ENCODE results near the gene DONSON. TPM values are rescaled to one million over a fixed set of nuclear protein-coding genes. Genes with fewer than 3 reads are reported as not detected.

Gene DONSON
- total and polyA plus RNA-seq, 2 of the 13 experiments (the other 11 are each of a cell fraction or from before 2014, with no cell fraction given), result 35.4 to 63.6 TPM

- TF ChIP-seq ZFY (CRISPR knock-in tag; IDR thresholded peaks at IDR 0.05), result peak; percentile 8; the same call in 1 of the 2 replicates
- no peak for TF ChIP-seq MAFF (IDR thresholded peaks at IDR 0.05; ENCODE audit: low read depth, low read length)
- TF ChIP-seq ASH2L (IDR thresholded peaks at IDR 0.05; ENCODE audit: insufficient read length, low read depth, low read length), result peak; percentile 61
- TF ChIP-seq BORCS8-MEF2B (CRISPR knock-in tag; IDR thresholded peaks at IDR 0.05), result 0 out of 2 replicates have a peak, but pooled peaks have one; percentile 14
- 0 out of 2 replicates have a peak, but pooled peaks have one; percentile 3 for TF ChIP-seq ZNF724P (CRISPR knock-in tag; IDR thresholded peaks at IDR 0.05; ENCODE audit: borderline replicate concordance)
- TF ChIP-seq GATAD2A (CRISPR knock-in tag; IDR thresholded peaks at IDR 0.05), result no peak
- TF ChIP-seq, protein P1, sequence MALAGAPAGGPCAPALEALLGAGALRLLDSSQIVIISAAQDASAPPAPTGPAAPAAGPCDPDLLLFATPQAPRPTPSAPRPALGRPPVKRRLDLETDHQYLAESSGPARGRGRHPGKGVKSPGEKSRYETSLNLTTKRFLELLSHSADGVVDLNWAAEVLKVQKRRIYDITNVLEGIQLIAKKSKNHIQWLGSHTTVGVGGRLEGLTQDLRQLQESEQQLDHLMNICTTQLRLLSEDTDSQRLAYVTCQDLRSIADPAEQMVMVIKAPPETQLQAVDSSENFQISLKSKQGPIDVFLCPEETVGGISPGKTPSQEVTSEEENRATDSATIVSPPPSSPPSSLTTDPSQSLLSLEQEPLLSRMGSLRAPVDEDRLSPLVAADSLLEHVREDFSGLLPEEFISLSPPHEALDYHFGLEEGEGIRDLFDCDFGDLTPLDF (CRISPR knock-in tag; IDR thresholded peaks at IDR 0.05), result no peak
- no peak for TF ChIP-seq YY1 (IDR thresholded peaks at IDR 0.05; ENCODE audit: insufficient read depth, insufficient replicate concordance, low read depth, low read length)
- TF ChIP-seq SMAD9 (CRISPR knock-in tag; IDR thresholded peaks at IDR 0.05), result no peak
- 0 out of 2 replicates have a peak, but pooled peaks have one; percentile 5 for TF ChIP-seq ETV6 (CRISPR knock-in tag; conservative IDR thresholded peaks at IDR 0.05)
- 0 out of 2 replicates have a peak, but pooled peaks have one; percentile 25 for TF ChIP-seq RXRA (CRISPR knock-in tag; IDR thresholded peaks at IDR 0.05)
- 0 out of 2 replicates have a peak, but pooled peaks have one; percentile 37 for TF ChIP-seq ZNF101 (CRISPR knock-in tag; IDR thresholded peaks at IDR 0.05; ENCODE audit: borderline replicate concordance, low read depth)
- peak; percentile 13; the same call in 1 of the 2 replicates for TF ChIP-seq ZNF614 (CRISPR knock-in tag; IDR thresholded peaks at IDR 0.05; ENCODE audit: borderline replicate concordance)
- peak; percentile 62 for TF ChIP-seq PTBP1 (IDR thresholded peaks at IDR 0.05; ENCODE audit: low read depth, low read length, poor library complexity, severe bottlenecking)
- TF ChIP-seq, protein P2, sequence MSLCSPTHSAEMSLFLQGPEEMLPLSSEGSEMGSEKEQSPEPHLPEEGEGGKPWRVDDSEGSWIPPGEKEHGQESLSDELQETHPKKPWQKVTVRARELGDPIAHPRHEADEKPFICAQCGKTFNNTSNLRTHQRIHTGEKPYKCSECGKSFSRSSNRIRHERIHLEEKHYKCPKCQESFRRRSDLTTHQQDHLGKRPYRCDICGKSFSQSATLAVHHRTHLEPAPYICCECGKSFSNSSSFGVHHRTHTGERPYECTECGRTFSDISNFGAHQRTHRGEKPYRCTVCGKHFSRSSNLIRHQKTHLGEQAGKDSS (CRISPR knock-in tag; IDR thresholded peaks at IDR 0.05; ENCODE audit: borderline replicate concordance, low read depth), result no peak
- TF ChIP-seq SETDB1 (CRISPR knock-in tag; IDR thresholded peaks at IDR 0.05; ENCODE audit: borderline replicate concordance), result no peak
- TF ChIP-seq HMGXB4 (CRISPR knock-in tag; IDR thresholded peaks at IDR 0.05; ENCODE audit: borderline replicate concordance in 1 of 2, low read depth in 1 of 2), result peak in 1 of 2 experiments; percentile 25; a peak in 1 of 4 replicates
- 0 out of 2 replicates have a peak, but pooled peaks have one; percentile 3 for TF ChIP-seq CCDC6 (CRISPR knock-in tag; IDR thresholded peaks at IDR 0.05)
- TF ChIP-seq RFX5 (IDR thresholded peaks at IDR 0.05; ENCODE audit: low read depth, low read length), result no peak
- TF ChIP-seq ZNF121 (CRISPR knock-in tag; IDR thresholded peaks at IDR 0.05), result no peak
- TF ChIP-seq IKZF4 (CRISPR knock-in tag; IDR thresholded peaks at IDR 0.05; ENCODE audit: borderline replicate concordance, low read depth, not compliant biosample characterization), result no peak
- TF ChIP-seq SKIL (CRISPR knock-in tag; IDR thresholded peaks at IDR 0.05; ENCODE audit: borderline replicate concordance), result no peak
- TF ChIP-seq SRF (IDR thresholded peaks at IDR 0.05; ENCODE audit: low read depth, low read length), result no peak
Observed at GRCh38 chr21:33587792-33588484, 546 bp downstream of the DONSON start (continued).
